ENCODE data around the gene SULT6B1.

- TF ChIP-seq REST (IDR thresholded peaks at IDR 0.05; ENCODE audit: insufficient read depth in 1 of 2, low read depth in 2 of 2, low read length in 2 of 2) (no peak), SIN3A (IDR thresholded peaks at IDR 0.05; ENCODE audit: borderline replicate concordance, insufficient read depth, low read length) (no peak), FOXP2 (optimal IDR thresholded peaks at IDR 0.05; ENCODE audit: borderline replicate concordance, extremely low read depth, extremely low read length, insufficient read depth) (no peak), POLR2AphosphoS5 (IDR thresholded peaks at IDR 0.05; ENCODE audit: low read depth, low read length) (no peak), TAF1 (IDR thresholded peaks at IDR 0.05; ENCODE audit: borderline replicate concordance, insufficient read depth, low read length) (no peak)
Observed at GRCh38 chr2:37142546-37142945, 45.9 kb downstream of the SULT6B1 start.
